ENCODE results near the gene MRPS9. TPM values are rescaled to one million over a fixed set of nuclear protein-coding genes. Genes with fewer than 3 reads are reported as not detected.

Gene MRPS9
- total and polyA plus RNA-seq, 7 donors, result 13.8 to 38.5 (median 18.4) TPM

DNA sequence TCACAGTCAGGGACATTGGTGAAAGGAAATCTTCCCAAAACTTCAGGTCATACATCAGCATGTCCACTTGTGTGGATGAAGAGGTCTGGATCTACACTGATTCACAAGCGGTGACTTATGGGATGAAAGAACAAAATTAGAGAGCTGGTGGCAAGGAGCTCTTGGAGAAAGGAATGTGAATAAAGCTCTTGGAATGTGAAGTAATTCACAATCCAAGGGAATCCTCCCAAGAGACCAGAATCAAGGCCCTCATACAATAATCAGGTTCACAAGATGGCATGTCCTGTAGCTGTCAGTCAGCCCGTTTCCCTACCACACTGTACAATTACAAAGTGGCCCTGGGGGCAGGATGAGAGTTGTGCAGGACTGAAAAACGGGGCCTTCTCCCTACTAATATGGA is 96.2 kb downstream of the MRPS9 start:
- intact Hi-C loops (cut with DNase I), result no loop called here

DNA sequence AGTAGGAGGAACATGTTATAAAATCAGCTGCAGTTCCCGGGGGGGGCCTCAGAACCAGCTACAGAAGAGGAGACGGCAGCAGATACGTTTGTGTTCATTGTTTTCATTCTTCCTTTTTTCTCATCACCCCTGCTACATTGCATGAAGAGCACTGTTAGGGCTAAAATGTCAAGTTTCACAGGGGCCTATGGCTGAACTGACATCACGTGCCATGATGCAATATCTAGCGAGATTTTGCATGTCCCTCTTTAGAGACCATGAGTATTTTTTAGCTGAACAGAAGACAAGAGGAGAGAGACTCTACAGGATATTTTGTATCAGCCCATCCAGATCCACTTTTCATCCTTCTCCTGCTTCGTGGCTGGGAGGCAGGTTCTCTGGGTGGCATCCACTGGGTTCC is 97.6 kb downstream of the MRPS9 start:
- H3K27me3 ChIP-seq, result no peaks in the 10 kb centered on the region
- DNase-seq, result no peak
- intact Hi-C loops (cut with DNase I), result no loop called here
- TF ChIP-seq POLR2A (IDR thresholded peaks at IDR 0.05), result no peak
- no peak for TF ChIP-seq POLR2AphosphoS5 (IDR thresholded peaks at IDR 0.05)
- TF ChIP-seq, protein P1, sequence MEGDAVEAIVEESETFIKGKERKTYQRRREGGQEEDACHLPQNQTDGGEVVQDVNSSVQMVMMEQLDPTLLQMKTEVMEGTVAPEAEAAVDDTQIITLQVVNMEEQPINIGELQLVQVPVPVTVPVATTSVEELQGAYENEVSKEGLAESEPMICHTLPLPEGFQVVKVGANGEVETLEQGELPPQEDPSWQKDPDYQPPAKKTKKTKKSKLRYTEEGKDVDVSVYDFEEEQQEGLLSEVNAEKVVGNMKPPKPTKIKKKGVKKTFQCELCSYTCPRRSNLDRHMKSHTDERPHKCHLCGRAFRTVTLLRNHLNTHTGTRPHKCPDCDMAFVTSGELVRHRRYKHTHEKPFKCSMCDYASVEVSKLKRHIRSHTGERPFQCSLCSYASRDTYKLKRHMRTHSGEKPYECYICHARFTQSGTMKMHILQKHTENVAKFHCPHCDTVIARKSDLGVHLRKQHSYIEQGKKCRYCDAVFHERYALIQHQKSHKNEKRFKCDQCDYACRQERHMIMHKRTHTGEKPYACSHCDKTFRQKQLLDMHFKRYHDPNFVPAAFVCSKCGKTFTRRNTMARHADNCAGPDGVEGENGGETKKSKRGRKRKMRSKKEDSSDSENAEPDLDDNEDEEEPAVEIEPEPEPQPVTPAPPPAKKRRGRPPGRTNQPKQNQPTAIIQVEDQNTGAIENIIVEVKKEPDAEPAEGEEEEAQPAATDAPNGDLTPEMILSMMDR (IDR thresholded peaks at IDR 0.05), result no peak
- no peak for TF ChIP-seq EP300 (IDR thresholded peaks at IDR 0.05)
- no peak overlapping the region for H3K27ac ChIP-seq
- H3K36me3 ChIP-seq, result no peaks in the 10 kb centered on the region
- no peak overlapping the region for H3K4me3 ChIP-seq
- 76 to 86% methylated on average over 6 of the region's 6 CpGs for WGBS, 2 donors
- H3K9me3 ChIP-seq, result no peaks in the 10 kb centered on the region
- H3K4me1 ChIP-seq, result no peaks in the 10 kb centered on the region

More for the DNA sequence above, 96.2 kb downstream of the MRPS9 start:
- DNase-seq, result no peak
- Histone ChIP-seq H3K4me1 (no peaks in the 10 kb centered on the region), H3K4me3 (no peak overlapping the region), H3K9me3 (no peaks in the 10 kb centered on the region), H3K27ac (no peak overlapping the region), H3K27me3 (no peaks in the 10 kb centered on the region), H3K36me3 (no peaks in the 10 kb centered on the region)
- 78 to 81% methylated on average over 3 of the region's 3 CpGs for WGBS, 2 donors
- no peak for TF ChIP-seq EP300 (IDR thresholded peaks at IDR 0.05)
- no peak for TF ChIP-seq POLR2A (IDR thresholded peaks at IDR 0.05)
- TF ChIP-seq POLR2AphosphoS5 (IDR thresholded peaks at IDR 0.05), result no peak
- TF ChIP-seq, protein P1 (IDR thresholded peaks at IDR 0.05), result no peak

DNA sequence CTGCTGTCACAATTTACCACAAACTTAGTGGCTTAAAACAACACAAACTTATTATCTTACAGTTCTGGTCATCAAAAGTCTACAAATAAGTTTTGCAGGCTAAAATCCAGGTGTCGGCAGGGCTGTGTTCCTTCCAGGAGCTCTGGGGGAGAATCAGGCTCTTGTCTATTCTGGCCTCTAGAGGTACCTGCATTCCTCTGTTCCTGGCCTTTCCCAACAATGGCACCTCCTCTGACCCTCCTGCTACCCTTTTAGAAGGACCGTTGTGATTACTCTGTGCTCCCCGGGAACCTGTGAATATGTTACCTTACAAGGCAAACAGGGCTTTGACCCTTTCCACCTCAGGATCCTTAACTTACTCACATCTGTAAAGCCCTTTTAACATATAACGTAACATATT is 98.5 kb downstream of the MRPS9 start:
- no peak overlapping the region for H3K4me3 ChIP-seq
- H3K4me1 ChIP-seq, result no peaks in the 10 kb centered on the region
- no peaks in the 10 kb centered on the region for H3K9me3 ChIP-seq
- intact Hi-C loops (cut with DNase I), result no loop called here
- DNase-seq, result no peak
- no peaks in the 10 kb centered on the region for H3K27me3 ChIP-seq
- WGBS, 2 donors, result 88 to 93% methylated on average over 4 of the region's 4 CpGs
- no peaks in the 10 kb centered on the region for H3K36me3 ChIP-seq
- TF ChIP-seq, protein P1 (IDR thresholded peaks at IDR 0.05), result no peak
- TF ChIP-seq POLR2AphosphoS5 (IDR thresholded peaks at IDR 0.05), result no peak
- TF ChIP-seq POLR2A (IDR thresholded peaks at IDR 0.05), result no peak
- no peak for TF ChIP-seq EP300 (IDR thresholded peaks at IDR 0.05)
- H3K27ac ChIP-seq, result no peak overlapping the region

DNA sequence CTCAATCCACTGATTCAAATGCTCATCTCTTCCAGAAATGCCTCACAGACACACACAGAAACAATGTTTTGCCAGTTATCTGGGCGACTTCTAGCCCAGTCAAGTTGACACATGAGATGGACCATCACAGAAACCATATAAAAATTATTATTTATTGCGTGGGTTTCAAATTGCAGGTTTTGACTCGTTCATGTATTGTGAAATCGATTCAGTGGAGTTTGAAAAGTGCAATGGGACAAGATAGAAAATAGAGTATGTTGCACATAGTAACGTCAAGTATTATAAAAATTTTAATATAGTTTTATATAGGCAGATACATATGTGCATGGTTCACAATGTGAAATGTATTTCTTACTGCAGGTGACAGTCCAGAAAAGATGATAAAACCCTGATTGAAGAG is 100.8 kb downstream of the MRPS9 start:
- DNase-seq, result no peak
- no peak for TF ChIP-seq EP300 (IDR thresholded peaks at IDR 0.05)
- TF ChIP-seq, protein P1 (IDR thresholded peaks at IDR 0.05), result no peak
- no peaks in the 10 kb centered on the region for H3K36me3 ChIP-seq
- H3K27ac ChIP-seq, result no peak overlapping the region
- H3K4me3 ChIP-seq, result no peak overlapping the region
- no peaks in the 10 kb centered on the region for H3K9me3 ChIP-seq
- peaks cover 0 to 4% (median 1%) of the 10 kb centered on the region in 3 donors for H3K27me3 ChIP-seq
- intact Hi-C loops (cut with DNase I), result no loop called here
- WGBS, 2 donors, result 92 to 94% methylated on average over 5 of the region's 5 CpGs
- peaks cover 0 to 3% (median 0%) of the 10 kb centered on the region in 4 donors for H3K4me1 ChIP-seq

DNA sequence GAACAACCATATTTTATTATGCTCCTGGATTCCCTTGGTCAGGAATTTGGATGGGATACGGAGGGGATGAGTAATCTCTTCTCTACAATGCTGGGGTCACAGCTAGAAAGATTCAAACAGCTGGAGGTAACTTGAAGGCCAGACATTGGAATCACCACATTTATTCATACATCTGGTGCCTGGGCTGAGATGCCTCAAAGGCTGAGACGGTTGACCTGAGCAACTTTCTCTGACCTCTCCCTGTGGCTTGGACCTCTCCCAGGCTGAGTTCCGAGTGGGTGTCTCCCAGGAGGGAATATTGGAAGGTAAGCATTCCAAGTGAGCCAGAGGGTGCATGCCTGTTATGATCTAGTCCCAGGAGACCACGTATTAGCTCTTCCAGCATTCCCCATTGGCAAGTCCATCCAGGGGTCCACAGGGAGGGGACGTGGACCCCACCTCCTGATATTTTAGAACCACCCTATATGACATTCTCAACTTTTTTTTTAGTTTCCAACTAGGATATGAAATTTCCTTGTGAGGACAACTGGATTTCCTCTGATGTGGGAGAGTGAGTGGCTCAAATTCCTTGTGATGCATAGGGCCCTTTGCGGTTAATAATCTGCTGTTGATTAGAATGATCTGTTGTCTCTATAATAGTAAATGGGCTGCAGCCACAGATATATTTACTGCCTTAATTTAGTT is 101.8 kb downstream of the MRPS9 start:
- peaks cover 0 to 8% (median 6%) of the 10 kb centered on the region in 4 donors for H3K4me1 ChIP-seq
- no peak overlapping the region for H3K4me3 ChIP-seq
- WGBS, 2 donors, result 79 to 84% methylated on average over 6 of the region's 6 CpGs
- no peak overlapping the region for H3K27ac ChIP-seq
- intact Hi-C loops (cut with DNase I), result no loop called here
- no peak for DNase-seq
- H3K9me3 ChIP-seq, result no peaks in the 10 kb centered on the region
- peaks cover 6 to 14% (median 10%) of the 10 kb centered on the region in 3 donors for H3K27me3 ChIP-seq
- H3K36me3 ChIP-seq, result no peaks in the 10 kb centered on the region
- TF ChIP-seq POLR2A (IDR thresholded peaks at IDR 0.05), result no peak
- no peak for TF ChIP-seq POLR2AphosphoS5 (IDR thresholded peaks at IDR 0.05)
- TF ChIP-seq, protein P1 (IDR thresholded peaks at IDR 0.05), result no peak
- TF ChIP-seq EP300 (IDR thresholded peaks at IDR 0.05), result no peak
